Activated naive CD4-positive, alpha-beta T cell treated with anti-CD3 and anti-CD28 coated beads, Interleukin-2, amount 50 U/mL, for 24 hours (primary cell): ENCODE data around the gene XAF1.

ENCODE experiments used
- H3K27ac Mint-ChIP-seq: one replicate; pipeline ENCODE4 v1.8.0; 2021; ENCODE audit warnings: mild to moderate bottlenecking, mixed read lengths
- H3K27me3 Mint-ChIP-seq: one replicate; pipeline ENCODE4 v1.8.0; 2021; ENCODE audit warnings: mixed read lengths
- H3K36me3 Mint-ChIP-seq: one replicate; pipeline ENCODE4 v1.8.0; 2021; ENCODE audit warnings: mixed read lengths
- H3K4me1 Mint-ChIP-seq: one replicate; pipeline ENCODE4 v1.8.0; 2021; ENCODE audit warnings: mixed read lengths
- H3K4me3 Mint-ChIP-seq: one replicate; pipeline ENCODE4 v1.8.0; 2021; ENCODE audit warnings: mild to moderate bottlenecking, mixed read lengths
- H3K9me3 Mint-ChIP-seq: one replicate; pipeline ENCODE4 v1.8.0; 2021; ENCODE audit warnings: mixed read lengths

The XAF1 gene

DNA sequence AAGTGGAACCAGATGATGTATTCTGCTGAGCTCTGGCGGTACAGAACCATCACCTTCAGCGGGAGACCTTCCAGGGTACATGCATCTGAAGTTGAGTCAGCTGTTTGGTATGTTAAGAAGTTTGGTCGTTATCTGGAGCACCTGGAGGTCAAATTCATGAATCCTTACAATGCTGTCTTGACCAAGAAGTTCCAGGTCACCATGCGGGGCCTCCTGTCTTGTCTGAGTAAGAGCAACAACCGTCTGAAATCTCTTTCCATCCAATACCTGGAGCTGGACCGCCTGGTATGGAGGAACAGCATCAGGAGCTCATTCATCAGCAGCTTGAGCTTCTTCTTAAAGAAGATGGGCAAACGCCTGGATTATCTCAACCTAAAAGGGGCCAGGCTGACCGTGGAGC lies 24.2 kb downstream of the XAF1 start:
- Mint-ChIP-seq H3K36me3 (peaks cover 17% of the 10 kb centered on the region), H3K9me3 (peaks cover 26% of the 10 kb centered on the region), H3K27me3 (peaks cover 48% of the 10 kb centered on the region), H3K4me1 (peaks cover 7% of the 10 kb centered on the region), H3K4me3 (no peak overlapping the region), H3K27ac (no peak overlapping the region)

DNA sequence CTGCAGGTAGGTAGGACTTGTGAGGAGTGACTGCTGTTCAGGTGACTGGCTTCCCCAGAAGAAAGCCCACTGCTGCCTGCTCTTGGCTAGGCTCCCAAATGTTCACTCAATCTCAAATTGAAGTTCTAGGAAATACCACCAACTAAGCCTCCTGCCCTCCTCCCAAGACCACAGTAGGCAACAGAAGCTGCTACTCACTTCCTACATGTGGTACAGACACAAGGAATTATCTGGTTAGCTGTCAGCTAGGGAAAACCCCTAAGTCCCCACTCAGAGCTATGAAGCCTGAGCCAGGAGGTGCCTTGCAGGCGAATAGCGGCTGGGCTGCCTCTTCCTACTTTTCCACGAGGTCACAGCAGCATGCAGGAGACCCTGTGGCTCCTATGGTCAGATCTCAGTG lies 25.0 kb downstream of the XAF1 start:
- Mint-ChIP-seq H3K27me3 (peaks cover 55% of the 10 kb centered on the region), H3K4me3 (no peak overlapping the region), H3K4me1 (peaks cover 12% of the 10 kb centered on the region), H3K9me3 (peaks cover 34% of the 10 kb centered on the region), H3K36me3 (peaks cover 17% of the 10 kb centered on the region), H3K27ac (no peak overlapping the region)

DNA sequence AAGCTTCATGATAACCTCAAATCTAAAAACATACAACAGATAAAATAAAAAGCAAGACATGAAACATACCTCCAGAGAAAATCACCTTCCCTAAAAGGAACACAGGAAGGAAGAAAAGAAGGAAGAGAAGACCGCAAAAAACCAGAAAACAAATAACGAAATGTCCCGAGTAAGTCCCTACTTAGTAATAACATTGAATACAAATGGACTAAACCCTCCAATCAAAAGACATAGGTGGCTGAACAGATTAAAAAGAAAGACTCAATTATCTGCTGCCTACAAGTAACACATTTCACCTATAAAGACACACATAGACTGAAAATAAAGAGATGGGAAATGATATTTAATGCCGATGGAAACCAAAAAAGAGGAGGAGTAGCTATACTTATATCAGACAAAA lies 26.4 kb downstream of the XAF1 start:
- Mint-ChIP-seq H3K36me3 (peaks cover 18% of the 10 kb centered on the region), H3K9me3 (peaks cover 42% of the 10 kb centered on the region), H3K27ac (no peak overlapping the region), H3K4me1 (peaks cover 9% of the 10 kb centered on the region), H3K27me3 (peaks cover 59% of the 10 kb centered on the region), H3K4me3 (no peak overlapping the region)

GRCh38 chr17:6786618-6787017 lies 30.8 kb downstream of the XAF1 start:
- Mint-ChIP-seq H3K4me1 (peaks cover 9% of the 10 kb centered on the region), H3K27ac (no peak overlapping the region), H3K9me3 (peaks cover 38% of the 10 kb centered on the region), H3K36me3 (peaks cover 16% of the 10 kb centered on the region), H3K4me3 (no peak overlapping the region), H3K27me3 (peaks cover 55% of the 10 kb centered on the region)

DNA sequence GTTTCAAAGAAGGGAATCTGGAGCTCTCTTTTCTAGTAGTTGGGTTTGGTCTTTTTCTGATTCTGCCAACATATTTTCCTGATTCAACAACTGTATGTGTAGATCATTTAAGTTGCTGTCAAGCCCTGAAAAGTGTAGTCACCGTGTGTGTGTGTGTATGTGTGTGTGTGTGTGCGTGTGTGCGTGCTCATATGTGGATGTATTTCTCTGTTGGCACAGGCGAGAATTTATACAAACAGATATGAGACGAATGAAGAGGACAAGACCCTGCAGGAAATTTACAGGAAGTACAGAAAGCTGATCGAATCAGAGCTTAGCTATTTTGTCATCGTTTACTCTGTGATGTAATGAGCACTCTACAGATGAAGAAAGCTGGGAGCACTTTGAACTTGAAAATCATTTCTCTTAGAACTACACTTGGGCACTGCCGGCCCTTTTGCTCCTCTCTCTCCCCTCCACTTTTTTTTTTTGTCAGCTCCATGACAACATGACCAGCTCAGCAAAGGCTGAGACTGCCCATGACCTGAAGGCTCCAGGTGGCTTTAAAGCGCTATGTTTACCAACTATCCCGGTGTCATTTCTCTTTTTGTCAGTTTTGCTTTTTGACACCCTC lies 31.3 kb downstream of the XAF1 start:
- Mint-ChIP-seq H3K27me3 (peaks cover 51% of the 10 kb centered on the region), H3K4me1 (peaks cover 9% of the 10 kb centered on the region), H3K27ac (no peak overlapping the region)

GRCh38 chr17:6789146-6789545 lies 33.3 kb downstream of the XAF1 start:
- Mint-ChIP-seq H3K27me3 (peaks cover 39% of the 10 kb centered on the region), H3K4me3 (no peak overlapping the region)

More for the DNA sequence above, 31.3 kb downstream of the XAF1 start:
- Mint-ChIP-seq H3K4me3 (no peak overlapping the region), H3K36me3 (peaks cover 14% of the 10 kb centered on the region), H3K9me3 (peaks cover 33% of the 10 kb centered on the region)

DNA sequence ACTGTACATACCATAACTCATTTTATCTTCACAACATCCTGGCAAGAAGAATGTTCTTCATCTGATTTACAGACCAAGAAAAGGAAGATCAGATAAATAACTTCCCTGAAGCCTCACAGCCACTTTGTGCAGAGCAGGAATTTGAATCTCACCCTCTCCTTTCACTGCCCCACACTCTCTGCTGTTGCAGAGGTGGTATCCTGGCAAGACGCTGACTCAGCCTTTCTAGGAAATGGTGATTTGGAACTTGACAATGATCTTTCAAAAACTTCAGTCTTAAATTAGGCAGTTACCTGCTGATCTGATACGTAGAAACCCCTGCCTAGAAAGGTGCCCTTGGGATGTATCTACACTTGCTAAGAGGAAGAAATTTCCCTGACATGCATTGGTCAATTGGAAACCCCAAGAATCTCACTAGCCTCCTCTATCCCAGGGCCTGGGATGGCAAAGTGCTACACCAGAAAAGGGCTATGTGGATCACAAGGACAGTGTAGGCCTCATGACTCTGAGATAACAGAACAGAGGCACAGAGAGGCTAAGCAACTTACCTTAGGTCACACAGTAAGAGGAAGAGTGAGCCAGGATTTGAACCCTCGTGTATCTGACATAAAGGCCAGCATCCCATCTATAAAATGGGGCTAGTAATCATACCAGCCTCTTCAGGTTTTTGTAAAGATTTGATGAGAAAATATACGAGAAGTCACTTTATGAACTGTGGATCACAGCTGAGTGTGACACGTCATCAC lies 38.1 kb downstream of the XAF1 start:
- no peaks in the 10 kb centered on the region for H3K4me1 Mint-ChIP-seq

More at GRCh38 chr17:6789146-6789545, 33.3 kb downstream of the XAF1 start:
- no peak overlapping the region for H3K27ac Mint-ChIP-seq
- H3K4me1 Mint-ChIP-seq, result peaks cover 9% of the 10 kb centered on the region
- peaks cover 17% of the 10 kb centered on the region for H3K9me3 Mint-ChIP-seq
- peaks cover 5% of the 10 kb centered on the region for H3K36me3 Mint-ChIP-seq

DNA sequence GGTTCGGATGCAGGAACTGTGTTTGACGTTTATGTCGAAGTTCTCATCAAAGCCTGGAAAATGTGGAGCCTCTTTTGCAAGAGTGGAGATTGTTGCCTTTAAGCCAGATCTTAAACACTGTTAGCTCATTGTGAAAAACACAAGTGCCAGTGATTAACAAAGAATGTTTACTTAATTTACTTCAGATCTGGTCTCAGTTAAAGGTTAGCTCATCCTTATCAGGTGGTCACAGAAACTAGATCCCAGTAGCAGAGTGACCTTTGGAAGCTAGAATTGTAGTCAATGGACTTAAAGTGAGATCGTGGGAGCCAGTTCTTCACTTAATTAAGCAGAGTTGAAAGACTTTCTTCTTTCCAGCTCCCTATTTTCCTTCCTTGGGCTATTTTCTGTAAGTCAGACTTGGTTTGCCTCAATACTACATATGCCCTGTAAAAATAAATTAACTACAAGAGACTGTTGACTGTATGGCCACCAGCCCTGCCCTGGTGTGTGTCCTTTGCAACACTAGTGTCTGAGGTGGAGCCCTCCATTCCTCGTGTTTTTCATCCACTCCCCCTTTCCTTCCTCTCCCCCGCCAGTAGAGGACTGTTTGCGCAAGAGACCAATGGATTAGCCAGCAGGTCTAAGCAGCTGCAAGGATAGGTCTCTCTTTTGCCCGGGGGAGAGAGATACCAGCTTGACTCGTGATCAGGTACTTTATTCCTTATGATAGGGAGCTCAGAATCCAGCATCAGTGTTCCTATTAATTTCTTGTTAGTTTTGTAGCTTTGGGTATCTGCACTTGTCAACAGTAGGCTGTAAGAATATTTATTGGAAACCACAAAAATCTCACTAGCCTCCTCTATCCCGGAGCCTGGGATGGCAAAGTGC lies 40.4 kb downstream of the XAF1 start:
- Mint-ChIP-seq H3K9me3 (no peaks in the 10 kb centered on the region), H3K27me3 (peaks cover 5% of the 10 kb centered on the region), H3K27ac (no peak overlapping the region), H3K4me1 (no peaks in the 10 kb centered on the region), H3K4me3 (no peak overlapping the region), H3K36me3 (no peaks in the 10 kb centered on the region)

More for the DNA sequence above, 38.1 kb downstream of the XAF1 start:
- H3K4me3 Mint-ChIP-seq, result no peak overlapping the region
- no peaks in the 10 kb centered on the region for H3K36me3 Mint-ChIP-seq
- H3K27ac Mint-ChIP-seq, result no peak overlapping the region
- H3K9me3 Mint-ChIP-seq, result no peaks in the 10 kb centered on the region
- H3K27me3 Mint-ChIP-seq, result peaks cover 17% of the 10 kb centered on the region

- Mint-ChIP-seq H3K4me3 (no peak overlapping the region), H3K27ac (no peak overlapping the region), H3K4me1 (no peaks in the 10 kb centered on the region), H3K36me3 (no peaks in the 10 kb centered on the region), H3K27me3 (peaks cover 5% of the 10 kb centered on the region), H3K9me3 (no peaks in the 10 kb centered on the region)
These were observed 41.1 kb downstream of the XAF1 start for GRCh38 chr17:6796887-6797490.

- H3K4me1 Mint-ChIP-seq, result no peaks in the 10 kb centered on the region
- H3K27me3 Mint-ChIP-seq, result peaks cover 1% of the 10 kb centered on the region
- H3K36me3 Mint-ChIP-seq, result no peaks in the 10 kb centered on the region
- no peak overlapping the region for H3K27ac Mint-ChIP-seq
- H3K4me3 Mint-ChIP-seq, result no peak overlapping the region
- H3K9me3 Mint-ChIP-seq, result no peaks in the 10 kb centered on the region
These were observed 42.0 kb downstream of the XAF1 start for GRCh38 chr17:6797718-6798351.

DNA sequence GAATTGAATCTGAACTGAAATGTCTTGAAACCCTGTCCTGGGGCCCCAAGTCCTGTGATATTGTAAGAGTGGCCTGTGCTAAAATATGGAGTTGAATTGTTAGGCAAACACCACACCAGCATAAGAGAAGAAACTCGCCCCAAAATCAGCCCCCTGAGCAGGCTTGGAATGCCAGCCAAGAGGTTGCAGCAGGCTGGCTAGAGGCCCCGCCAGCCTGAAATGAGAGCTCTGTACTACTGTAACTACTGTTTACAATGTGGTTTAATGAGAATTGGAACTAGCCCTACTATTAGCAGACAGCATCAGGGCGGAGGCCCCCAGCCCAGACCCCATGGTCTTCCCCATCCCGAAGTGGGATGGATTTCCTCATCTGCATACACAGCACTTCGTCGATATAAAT lies 43.9 kb downstream of the XAF1 start:
- H3K36me3 Mint-ChIP-seq, result no peaks in the 10 kb centered on the region
- H3K4me1 Mint-ChIP-seq, result no peaks in the 10 kb centered on the region
- no peaks in the 10 kb centered on the region for H3K9me3 Mint-ChIP-seq
- no peak overlapping the region for H3K27ac Mint-ChIP-seq
- no peaks in the 10 kb centered on the region for H3K27me3 Mint-ChIP-seq
- no peak overlapping the region for H3K4me3 Mint-ChIP-seq

GRCh38 chr17:6800422-6801027 lies 44.7 kb downstream of the XAF1 start:
- H3K4me1 Mint-ChIP-seq, result no peaks in the 10 kb centered on the region
- H3K4me3 Mint-ChIP-seq, result no peak overlapping the region

GRCh38 chr17:6811510-6811909 lies 55.7 kb downstream of the XAF1 start:
- Mint-ChIP-seq H3K27me3 (peaks cover 2% of the 10 kb centered on the region), H3K36me3 (no peaks in the 10 kb centered on the region), H3K4me3 (no peak overlapping the region), H3K4me1 (no peaks in the 10 kb centered on the region), H3K9me3 (no peaks in the 10 kb centered on the region), H3K27ac (no peak overlapping the region)

More at GRCh38 chr17:6800422-6801027, 44.7 kb downstream of the XAF1 start:
- Mint-ChIP-seq H3K9me3 (no peaks in the 10 kb centered on the region), H3K27me3 (no peaks in the 10 kb centered on the region), H3K27ac (no peak overlapping the region), H3K36me3 (no peaks in the 10 kb centered on the region)

GRCh38 chr17:6812295-6812694 lies 56.4 kb downstream of the XAF1 start:
- Mint-ChIP-seq H3K4me3 (no peak overlapping the region), H3K36me3 (no peaks in the 10 kb centered on the region), H3K4me1 (no peaks in the 10 kb centered on the region), H3K27me3 (peaks cover 2% of the 10 kb centered on the region), H3K27ac (no peak overlapping the region), H3K9me3 (no peaks in the 10 kb centered on the region)

GRCh38 chr17:6815775-6816174 lies 59.9 kb downstream of the XAF1 start:
- Mint-ChIP-seq H3K4me3 (no peak overlapping the region), H3K27me3 (peaks cover 6% of the 10 kb centered on the region), H3K9me3 (no peaks in the 10 kb centered on the region), H3K27ac (no peak overlapping the region), H3K36me3 (no peaks in the 10 kb centered on the region), H3K4me1 (no peaks in the 10 kb centered on the region)
